ENCODE results near the gene SLC9A6.

SLC9A6 gene

DNA sequence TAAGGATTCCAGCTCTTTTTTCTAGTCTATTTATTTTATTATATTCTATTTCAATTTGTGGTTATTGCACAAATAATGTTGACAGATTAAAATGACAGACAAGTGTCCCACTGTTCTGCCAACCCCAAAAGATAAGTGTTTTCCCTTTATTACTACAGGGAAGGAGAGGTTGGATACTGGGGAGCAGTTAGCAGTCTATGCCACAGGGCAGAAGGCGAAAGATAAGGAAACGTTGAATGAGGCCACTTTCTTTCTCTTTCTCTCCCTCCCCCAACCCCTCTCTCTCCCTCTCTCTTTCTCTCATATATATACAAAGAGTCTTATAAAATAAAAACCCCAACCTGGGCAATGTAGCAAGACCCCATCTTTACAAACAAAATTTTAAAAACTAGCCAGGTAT, 31.6 kb downstream of the SLC9A6 start:
- H3K4me1 ChIP-seq (ENCODE audit: low read depth, poor library complexity, severe bottlenecking), result no peaks in the 10 kb centered on the region
- no peak overlapping the region for H3K27ac ChIP-seq
- H4K20me1 ChIP-seq (ENCODE audit: insufficient read depth), result no peaks in the 10 kb centered on the region
- H3K27me3 ChIP-seq (ENCODE audit: insufficient read depth, low read depth), result no peaks in the 10 kb centered on the region
- no peak overlapping the region for H3K4me2 ChIP-seq
- no peak overlapping the region for H3K4me3 ChIP-seq (IDR thresholded peaks at IDR 0.05; ENCODE audit: insufficient read depth, low read depth, low read length)
- TF ChIP-seq, protein P1, sequence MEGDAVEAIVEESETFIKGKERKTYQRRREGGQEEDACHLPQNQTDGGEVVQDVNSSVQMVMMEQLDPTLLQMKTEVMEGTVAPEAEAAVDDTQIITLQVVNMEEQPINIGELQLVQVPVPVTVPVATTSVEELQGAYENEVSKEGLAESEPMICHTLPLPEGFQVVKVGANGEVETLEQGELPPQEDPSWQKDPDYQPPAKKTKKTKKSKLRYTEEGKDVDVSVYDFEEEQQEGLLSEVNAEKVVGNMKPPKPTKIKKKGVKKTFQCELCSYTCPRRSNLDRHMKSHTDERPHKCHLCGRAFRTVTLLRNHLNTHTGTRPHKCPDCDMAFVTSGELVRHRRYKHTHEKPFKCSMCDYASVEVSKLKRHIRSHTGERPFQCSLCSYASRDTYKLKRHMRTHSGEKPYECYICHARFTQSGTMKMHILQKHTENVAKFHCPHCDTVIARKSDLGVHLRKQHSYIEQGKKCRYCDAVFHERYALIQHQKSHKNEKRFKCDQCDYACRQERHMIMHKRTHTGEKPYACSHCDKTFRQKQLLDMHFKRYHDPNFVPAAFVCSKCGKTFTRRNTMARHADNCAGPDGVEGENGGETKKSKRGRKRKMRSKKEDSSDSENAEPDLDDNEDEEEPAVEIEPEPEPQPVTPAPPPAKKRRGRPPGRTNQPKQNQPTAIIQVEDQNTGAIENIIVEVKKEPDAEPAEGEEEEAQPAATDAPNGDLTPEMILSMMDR (conservative IDR thresholded peaks at IDR 0.05; ENCODE audit: low read depth, low read length), result no peak
- no peak overlapping the region for H2AFZ ChIP-seq (ENCODE audit: low read depth)
- no peak overlapping the region for H3K9ac ChIP-seq
- no peaks in the 10 kb centered on the region for H3K36me3 ChIP-seq (ENCODE audit: insufficient read depth)
- no peaks in the 10 kb centered on the region for H3K79me2 ChIP-seq (ENCODE audit: insufficient read depth, low read depth)

DNA sequence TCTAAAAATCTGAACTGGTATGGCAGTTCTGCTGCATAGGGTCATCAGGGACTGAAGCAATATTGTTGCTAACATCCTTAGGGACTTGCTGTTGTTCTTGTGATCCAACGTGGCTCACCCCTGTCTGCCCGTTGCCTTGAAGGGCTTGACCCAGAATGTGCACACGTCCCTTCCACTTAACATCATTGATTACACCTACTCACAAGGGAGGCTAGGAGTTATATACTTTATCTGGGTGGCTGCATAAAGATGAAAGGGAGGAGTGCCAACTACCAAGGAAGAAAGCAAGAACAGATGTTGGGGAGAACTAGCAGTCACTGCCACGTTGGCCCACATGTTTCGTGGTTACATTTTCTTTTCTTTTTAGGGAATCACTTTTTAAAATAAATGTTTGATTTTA, 34.0 kb downstream of the SLC9A6 start:
- Histone ChIP-seq H2AFZ (ENCODE audit: low read depth) (no peak overlapping the region), H3K4me3 (IDR thresholded peaks at IDR 0.05; ENCODE audit: insufficient read depth, low read depth, low read length) (no peak overlapping the region), H3K27me3 (ENCODE audit: insufficient read depth, low read depth) (no peaks in the 10 kb centered on the region), H3K27ac (no peak overlapping the region), H4K20me1 (ENCODE audit: insufficient read depth) (no peaks in the 10 kb centered on the region), H3K9ac (no peak overlapping the region), H3K4me2 (no peak overlapping the region), H3K79me2 (ENCODE audit: insufficient read depth, low read depth) (no peaks in the 10 kb centered on the region), H3K36me3 (ENCODE audit: insufficient read depth) (no peaks in the 10 kb centered on the region), H3K4me1 (ENCODE audit: low read depth, poor library complexity, severe bottlenecking) (no peaks in the 10 kb centered on the region)
- TF ChIP-seq, protein P1 (conservative IDR thresholded peaks at IDR 0.05; ENCODE audit: low read depth, low read length), result no peak

DNA sequence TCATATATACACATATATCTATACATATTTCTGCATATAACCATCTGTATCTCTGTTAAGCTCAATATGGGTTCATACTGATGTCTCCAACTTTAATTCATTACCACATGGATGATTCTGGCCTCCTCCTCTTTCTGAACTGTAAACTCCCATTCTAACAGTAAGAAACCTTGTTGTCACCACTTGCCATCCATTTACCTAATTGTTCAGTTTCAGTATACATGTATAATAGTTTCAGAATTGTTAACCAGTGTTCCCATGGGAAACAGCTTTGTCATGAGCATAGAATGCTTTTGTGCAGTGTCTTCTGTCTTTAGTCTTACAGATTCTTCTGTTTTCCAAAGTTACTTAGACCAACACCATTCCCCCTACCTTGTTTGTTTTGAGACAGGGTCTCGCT, 35.9 kb downstream of the SLC9A6 start:
- H3K27ac ChIP-seq, result no peak overlapping the region
- TF ChIP-seq, protein P1 (conservative IDR thresholded peaks at IDR 0.05; ENCODE audit: low read depth, low read length), result no peak
- H3K4me1 ChIP-seq (ENCODE audit: low read depth, poor library complexity, severe bottlenecking), result no peaks in the 10 kb centered on the region
- no peak overlapping the region for H2AFZ ChIP-seq (ENCODE audit: low read depth)
- H3K9ac ChIP-seq, result no peak overlapping the region
- H3K4me3 ChIP-seq (IDR thresholded peaks at IDR 0.05; ENCODE audit: insufficient read depth, low read depth, low read length), result no peak overlapping the region
- H3K4me2 ChIP-seq, result no peak overlapping the region
- no peaks in the 10 kb centered on the region for H4K20me1 ChIP-seq (ENCODE audit: insufficient read depth)
- H3K79me2 ChIP-seq (ENCODE audit: insufficient read depth, low read depth), result no peaks in the 10 kb centered on the region
- no peaks in the 10 kb centered on the region for H3K36me3 ChIP-seq (ENCODE audit: insufficient read depth)
- H3K27me3 ChIP-seq (ENCODE audit: insufficient read depth, low read depth), result no peaks in the 10 kb centered on the region

DNA sequence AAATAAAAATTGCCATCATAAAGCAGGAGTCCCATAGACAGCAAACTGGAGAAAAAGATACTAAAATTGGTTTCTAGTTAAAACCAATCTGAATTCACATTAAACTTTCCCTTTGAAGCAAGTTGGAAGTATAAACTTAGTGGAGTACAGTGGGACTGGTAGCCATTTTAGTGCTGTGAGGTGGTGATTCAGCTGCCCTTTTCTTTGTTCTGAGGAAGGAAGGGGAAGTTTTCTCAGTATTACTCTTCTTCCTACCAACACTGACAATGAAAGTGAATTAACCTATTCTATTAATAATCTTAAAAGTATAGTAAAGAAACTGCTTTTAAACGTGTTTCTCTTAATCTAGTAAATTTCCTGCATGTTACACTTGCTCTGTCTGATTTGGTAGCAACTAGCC, 36.7 kb downstream of the SLC9A6 start:
- no peak overlapping the region for H3K9ac ChIP-seq
- TF ChIP-seq, protein P1 (conservative IDR thresholded peaks at IDR 0.05; ENCODE audit: low read depth, low read length), result no peak
- H4K20me1 ChIP-seq (ENCODE audit: insufficient read depth), result no peaks in the 10 kb centered on the region
- no peaks in the 10 kb centered on the region for H3K4me1 ChIP-seq (ENCODE audit: low read depth, poor library complexity, severe bottlenecking)
- no peak overlapping the region for H3K4me2 ChIP-seq
- no peaks in the 10 kb centered on the region for H3K79me2 ChIP-seq (ENCODE audit: insufficient read depth, low read depth)
- H3K27me3 ChIP-seq (ENCODE audit: insufficient read depth, low read depth), result no peaks in the 10 kb centered on the region
- no peaks in the 10 kb centered on the region for H3K36me3 ChIP-seq (ENCODE audit: insufficient read depth)
- no peak overlapping the region for H2AFZ ChIP-seq (ENCODE audit: low read depth)
- H3K27ac ChIP-seq, result no peak overlapping the region
- no peak overlapping the region for H3K4me3 ChIP-seq (IDR thresholded peaks at IDR 0.05; ENCODE audit: insufficient read depth, low read depth, low read length)

DNA sequence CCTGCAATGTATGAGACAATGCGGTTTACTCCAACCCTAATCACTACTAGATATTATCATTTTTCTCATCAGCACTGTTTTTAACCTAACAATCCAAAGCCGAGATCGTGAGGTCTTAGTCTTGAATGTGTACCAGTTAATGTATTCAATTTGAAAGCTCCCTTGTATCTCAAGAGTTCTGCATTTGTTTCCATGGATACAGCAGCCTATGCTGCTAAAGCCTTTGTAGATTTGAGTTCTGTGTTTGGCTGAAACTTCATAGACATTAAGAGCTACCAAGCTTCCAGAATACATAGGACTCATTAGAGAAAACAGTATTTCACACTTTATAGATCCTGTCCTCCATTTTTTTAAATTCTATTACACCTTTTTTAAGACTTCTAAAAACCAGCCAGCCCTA, 39.9 kb downstream of the SLC9A6 start:
- no peaks in the 10 kb centered on the region for H4K20me1 ChIP-seq (ENCODE audit: insufficient read depth)
- TF ChIP-seq, protein P1 (conservative IDR thresholded peaks at IDR 0.05; ENCODE audit: low read depth, low read length), result no peak
- H3K4me1 ChIP-seq (ENCODE audit: low read depth, poor library complexity, severe bottlenecking), result no peaks in the 10 kb centered on the region
- H3K4me3 ChIP-seq (IDR thresholded peaks at IDR 0.05; ENCODE audit: insufficient read depth, low read depth, low read length), result no peak overlapping the region
- no peaks in the 10 kb centered on the region for H3K27me3 ChIP-seq (ENCODE audit: insufficient read depth, low read depth)
- H3K9ac ChIP-seq, result no peak overlapping the region
- H3K79me2 ChIP-seq (ENCODE audit: insufficient read depth, low read depth), result no peaks in the 10 kb centered on the region
- H3K36me3 ChIP-seq (ENCODE audit: insufficient read depth), result no peaks in the 10 kb centered on the region
- no peak overlapping the region for H3K27ac ChIP-seq
- H2AFZ ChIP-seq (ENCODE audit: low read depth), result no peak overlapping the region
- no peak overlapping the region for H3K4me2 ChIP-seq
